ENCODE results near the gene SLC7A6. TPM values are rescaled to one million over a fixed set of nuclear protein-coding genes. Genes with fewer than 3 reads are reported as not detected.

The SLC7A6 gene
- polyA plus RNA-seq, 5 donors = 10.0 to 13.3 (median 11.9) TPM

- no peak for DNase-seq
These were observed 10.6 kb upstream of the SLC7A6 start for GRCh38 chr16:68253721-68254120.

GRCh38 chr16:68255712-68256111 lies 8.6 kb upstream of the SLC7A6 start:
- no peak for DNase-seq

GRCh38 chr16:68257251-68257905 lies 6.9 kb upstream of the SLC7A6 start:
- no peak for DNase-seq

- no peak for DNase-seq
These were observed 6.2 kb upstream of the SLC7A6 start for GRCh38 chr16:68257906-68258800.

- DNase-seq = no peak
These were observed 5.1 kb upstream of the SLC7A6 start for GRCh38 chr16:68259007-68259825.

GRCh38 chr16:68263559-68264127 lies 683 bp upstream of the SLC7A6 start:
- DNase-seq = no peak

GRCh38 chr16:68265078-68265920 lies 973 bp downstream of the SLC7A6 start:
- peak; percentile 33 to 39 for DNase-seq

GRCh38 chr16:68267612-68268405 lies 3.5 kb downstream of the SLC7A6 start:
- no peak for DNase-seq

- DNase-seq = no peak
These were observed 5.5 kb downstream of the SLC7A6 start for GRCh38 chr16:68269793-68270192.

- no peak for DNase-seq
These were observed 6.0 kb downstream of the SLC7A6 start for GRCh38 chr16:68270353-68270752.

- DNase-seq = no peak
These were observed 8.3 kb downstream of the SLC7A6 start for GRCh38 chr16:68272507-68273209.

GRCh38 chr16:68273459-68273858 lies 9.1 kb downstream of the SLC7A6 start:
- no peak for DNase-seq

GRCh38 chr16:68273896-68274295 lies 9.6 kb downstream of the SLC7A6 start:
- DNase-seq = no peak

- DNase-seq = no peak
These were observed 10.1 kb downstream of the SLC7A6 start for GRCh38 chr16:68274441-68274840.

GRCh38 chr16:68275611-68276191 lies 11.4 kb downstream of the SLC7A6 start:
- no peak for DNase-seq

GRCh38 chr16:68276223-68276622 lies 11.9 kb downstream of the SLC7A6 start:
- DNase-seq = no peak

- no peak for DNase-seq
These were observed 15.6 kb downstream of the SLC7A6 start for GRCh38 chr16:68279726-68280558.
